A673 (cell line): ENCODE results near the gene ADNP2. TPM values are rescaled to one million over a fixed set of nuclear protein-coding genes. Genes with fewer than 3 reads are reported as not detected.

ENCODE experiments used
- BruUV-seq: library from RNA; stranded (reverse); fragments of 400-500 nt; replicated peaks from 2 replicates; lab custom pipeline; 2021; lab: Mats Ljungman, UMichigan
- CTCF ChIA-PET: fragments of 300-600 bp; sonication (Branson Sonifier 250); formaldehyde crosslinking; loops from one replicate; lab custom pipeline; 2022; ENCODE audit warnings: antibody characterized with exemption; lab: Charles Lee
- POLR2A ChIA-PET: fragments of 300-600 bp; sonication (Branson Sonifier 250); formaldehyde crosslinking; loops from one replicate; lab custom pipeline; 2022; ENCODE audit warnings: antibody characterized with exemption; ENCODE audit not compliant: low non-redundant PET; lab: Charles Lee
- DNase-seq: peaks from one replicate; pipeline ENCODE4 v3.0.0-alpha.2; 2015; ENCODE audit warnings: low spot score
- H3K27ac ChIP-seq: fragments of 200-600 bp; sonication (generic); 2 replicates; pipeline ENCODE4 v1.5.1; 2016; ENCODE audit warnings: mixed run types, low read depth, mild to moderate bottlenecking, mixed read lengths, antibody characterized with exemption, low read length; ENCODE audit not compliant: poor library complexity, severe bottlenecking
- H3K27me3 ChIP-seq: fragments of 200-600 bp; sonication (generic); replicated peaks from 2 replicates; pipeline ENCODE4 v1.6.1; 2017; ENCODE audit warnings: mixed run types, low read depth, mild to moderate bottlenecking, mixed read lengths, antibody characterized with exemption, low read length; ENCODE audit not compliant: insufficient read depth, poor library complexity
- H3K36me3 ChIP-seq: fragments of 200-600 bp; sonication (generic); 2 replicates; pipeline ENCODE4 v1.6.1; 2016; ENCODE audit warnings: mixed run types, mild to moderate bottlenecking, mixed read lengths, antibody characterized with exemption, low read length; ENCODE audit not compliant: insufficient read depth, poor library complexity, severe bottlenecking
- H3K4me1 ChIP-seq: fragments of 200-600 bp; sonication (generic); 2 replicates; pipeline ENCODE4 v1.6.1; 2017; ENCODE audit warnings: mixed run types, mild to moderate bottlenecking, mixed read lengths, antibody characterized with exemption, low read length; ENCODE audit not compliant: insufficient read depth, poor library complexity, severe bottlenecking
- H3K4me3 ChIP-seq: fragments of 200-600 bp; sonication (generic); 2 replicates; pipeline ENCODE4 v1.5.1; 2016; ENCODE audit warnings: low read depth, mixed run types, mild to moderate bottlenecking, mixed read lengths, low read length; ENCODE audit not compliant: poor library complexity, severe bottlenecking
- H3K9me3 ChIP-seq: fragments of 200-600 bp; sonication (generic); 2 replicates; pipeline ENCODE4 v1.6.1; 2016; ENCODE audit warnings: mixed run types, low read depth, mild to moderate bottlenecking, mixed read lengths, antibody characterized with exemption, low read length; ENCODE audit not compliant: poor library complexity, severe bottlenecking
- CTCF ChIP-seq: fragments of 300-800, 200-600 bp; sonication (generic); conservative IDR thresholded peaks from 2 replicates; pipeline ENCODE4 v1.5.1; 2017; ENCODE audit warnings: low read depth, mild to moderate bottlenecking, antibody characterized with exemption, low read length, moderate library complexity, mixed read lengths
- EZH2 ChIP-seq: fragments of 200-600 bp; sonication (generic); IDR thresholded peaks from 2 replicates; pipeline ENCODE4 v1.6.1; 2017; ENCODE audit warnings: borderline replicate concordance, low read depth, mild to moderate bottlenecking, mixed read lengths, antibody characterized with exemption, low read length; ENCODE audit not compliant: poor library complexity, severe bottlenecking
- intact Hi-C: fragments of 100-400 bp; cut with micrococcal nuclease; formaldehyde crosslinking; loops from one replicate; pipeline ENCODE4 v1.10.0; 2022; ENCODE audit not compliant: unreplicated experiment
- total RNA-seq: library from RNA; stranded (reverse); gene quantifications from 2 replicates; pipeline ENCODE4 v1.2.3, GENCODE V29; 2021

The ADNP2 gene
- total RNA-seq, 1 experiment from 2014 or later: 27.5 TPM

GRCh38 chr18:80168982-80169381 is 59.9 kb downstream of the ADNP2 start:
- Histone ChIP-seq H3K27me3 (no peaks in the 10 kb centered on the region), H3K9me3 (peaks cover 4% of the 10 kb centered on the region), H3K36me3 (no peaks in the 10 kb centered on the region), H3K4me3 (no peak overlapping the region), H3K27ac (no peak overlapping the region), H3K4me1 (no peaks in the 10 kb centered on the region)
- no TSS peak for BruUV-seq
- intact Hi-C loops: no loop called here
- ChIA-PET CTCF (no interaction called here), POLR2A (no interaction called here)
- no peak for DNase-seq
- TF ChIP-seq CTCF: no peak
- TF ChIP-seq EZH2: no peak

- no peak for TF ChIP-seq CTCF
- TF ChIP-seq EZH2: no peak
- no peaks in the 10 kb centered on the region for H3K27me3 ChIP-seq
- H3K27ac ChIP-seq: no peak overlapping the region
- H3K36me3 ChIP-seq: no peaks in the 10 kb centered on the region
- H3K4me3 ChIP-seq: no peak overlapping the region
- CTCF ChIA-PET: no interaction called here
- POLR2A ChIA-PET: no interaction called here
- intact Hi-C loops: no loop called here
- no peaks in the 10 kb centered on the region for H3K4me1 ChIP-seq
- peaks cover 4% of the 10 kb centered on the region for H3K9me3 ChIP-seq
- no TSS peak for BruUV-seq
- DNase-seq: no peak
These were observed 60.5 kb downstream of the ADNP2 start for GRCh38 chr18:80169607-80170006.

GRCh38 chr18:80170395-80171053 is 61.5 kb downstream of the ADNP2 start:
- CTCF ChIA-PET: interaction anchor here (0.7 kb wide), 1 partner anchor 84 kb away, joined by 3 read pairs; no protein-coding TSS in a partner anchor
- no peak for DNase-seq
- H3K9me3 ChIP-seq: no peaks in the 10 kb centered on the region
- H3K4me1 ChIP-seq: no peaks in the 10 kb centered on the region
- H3K4me3 ChIP-seq: no peak overlapping the region
- H3K27me3 ChIP-seq: no peaks in the 10 kb centered on the region
- POLR2A ChIA-PET: no interaction called here
- intact Hi-C loops: no loop called here
- no peak overlapping the region for H3K27ac ChIP-seq
- TF ChIP-seq CTCF (no peak), EZH2 (no peak)
- BruUV-seq: no TSS peak
- no peaks in the 10 kb centered on the region for H3K36me3 ChIP-seq
